ENCODE results near the gene TMEM131L.

DNA sequence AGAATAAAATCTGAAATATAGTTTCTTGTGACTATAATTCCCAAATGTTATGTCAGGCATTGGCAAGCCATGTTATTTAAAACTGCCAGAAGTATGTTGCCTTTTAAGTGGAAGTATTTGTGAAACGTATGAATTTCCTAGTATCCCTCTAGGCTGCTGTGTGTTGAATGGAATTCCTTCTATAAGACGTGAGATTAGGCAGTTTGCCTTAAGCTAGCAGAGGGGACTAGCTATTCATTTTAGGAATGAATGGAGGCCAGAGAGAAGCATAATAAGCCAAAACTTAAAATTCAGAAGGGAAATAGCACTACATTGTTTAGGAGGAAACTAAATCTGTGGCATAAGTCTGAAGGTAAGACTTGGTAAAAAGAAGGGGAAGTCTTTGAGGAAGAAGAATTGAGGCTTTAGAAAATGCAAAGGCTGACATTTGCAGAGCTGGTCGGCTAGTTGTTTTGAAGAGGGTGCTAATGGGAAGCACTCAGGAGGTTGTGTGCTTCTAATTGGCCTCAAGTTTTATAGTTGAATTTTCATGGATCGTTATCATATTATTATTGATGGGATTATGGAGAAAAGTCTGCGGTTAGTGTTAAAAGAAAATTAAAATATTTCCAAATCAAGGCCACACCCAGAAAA, 57.1 kb downstream of the TMEM131L start:
- TF ChIP-seq, protein P1, sequence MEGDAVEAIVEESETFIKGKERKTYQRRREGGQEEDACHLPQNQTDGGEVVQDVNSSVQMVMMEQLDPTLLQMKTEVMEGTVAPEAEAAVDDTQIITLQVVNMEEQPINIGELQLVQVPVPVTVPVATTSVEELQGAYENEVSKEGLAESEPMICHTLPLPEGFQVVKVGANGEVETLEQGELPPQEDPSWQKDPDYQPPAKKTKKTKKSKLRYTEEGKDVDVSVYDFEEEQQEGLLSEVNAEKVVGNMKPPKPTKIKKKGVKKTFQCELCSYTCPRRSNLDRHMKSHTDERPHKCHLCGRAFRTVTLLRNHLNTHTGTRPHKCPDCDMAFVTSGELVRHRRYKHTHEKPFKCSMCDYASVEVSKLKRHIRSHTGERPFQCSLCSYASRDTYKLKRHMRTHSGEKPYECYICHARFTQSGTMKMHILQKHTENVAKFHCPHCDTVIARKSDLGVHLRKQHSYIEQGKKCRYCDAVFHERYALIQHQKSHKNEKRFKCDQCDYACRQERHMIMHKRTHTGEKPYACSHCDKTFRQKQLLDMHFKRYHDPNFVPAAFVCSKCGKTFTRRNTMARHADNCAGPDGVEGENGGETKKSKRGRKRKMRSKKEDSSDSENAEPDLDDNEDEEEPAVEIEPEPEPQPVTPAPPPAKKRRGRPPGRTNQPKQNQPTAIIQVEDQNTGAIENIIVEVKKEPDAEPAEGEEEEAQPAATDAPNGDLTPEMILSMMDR (IDR thresholded peaks at IDR 0.05) = no peak
- no peak for TF ChIP-seq POLR2A (IDR thresholded peaks at IDR 0.05)
- no peak for TF ChIP-seq EP300 (IDR thresholded peaks at IDR 0.05)
- no peak for TF ChIP-seq POLR2AphosphoS5 (IDR thresholded peaks at IDR 0.05)
